Ammon's horn (tissue), 1 donor: ENCODE results near the gene GRB10.
A peak's percentile ranks its signal among the peaks of the same experiment; 100 is the strongest.

Experiments
- DNase-seq: peaks from one replicate; pipeline ENCODE4 v3.0.0-alpha.2; 2016; ENCODE audit warnings: low spot score

Gene GRB10

GRCh38 chr7:50803359-50804337 is 21.0 kb upstream of the GRB10 start:
- no peak for DNase-seq

- no peak for DNase-seq
These were observed 19.2 kb upstream of the GRB10 start for GRCh38 chr7:50801907-50802306.

DNA sequence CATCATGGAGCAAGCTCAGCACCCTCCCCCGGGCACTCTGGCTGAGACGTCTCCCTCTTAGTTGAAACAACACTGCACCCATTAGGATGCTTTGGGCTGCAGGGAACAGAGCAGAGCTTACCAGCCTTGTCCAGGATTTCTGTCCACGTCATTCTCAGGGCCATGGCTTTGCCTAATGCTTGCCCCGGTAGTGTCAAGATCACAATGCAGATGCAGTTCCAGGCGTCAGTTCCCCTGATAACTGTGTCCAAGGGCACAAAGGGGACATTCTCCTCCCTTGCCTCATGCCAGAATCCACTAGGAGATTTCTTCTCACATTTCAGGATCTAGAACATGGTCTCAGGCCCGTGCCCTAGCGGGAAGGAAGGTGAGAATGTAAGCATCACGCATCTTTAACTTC is 17.2 kb upstream of the GRB10 start:
- no peak for DNase-seq

GRCh38 chr7:50798126-50798525 is 15.4 kb upstream of the GRB10 start:
- no peak for DNase-seq

- no peak for DNase-seq
These were observed 13.1 kb upstream of the GRB10 start for GRCh38 chr7:50795831-50796230.

GRCh38 chr7:50795253-50795652 is 12.6 kb upstream of the GRB10 start:
- DNase-seq: no peak

DNA sequence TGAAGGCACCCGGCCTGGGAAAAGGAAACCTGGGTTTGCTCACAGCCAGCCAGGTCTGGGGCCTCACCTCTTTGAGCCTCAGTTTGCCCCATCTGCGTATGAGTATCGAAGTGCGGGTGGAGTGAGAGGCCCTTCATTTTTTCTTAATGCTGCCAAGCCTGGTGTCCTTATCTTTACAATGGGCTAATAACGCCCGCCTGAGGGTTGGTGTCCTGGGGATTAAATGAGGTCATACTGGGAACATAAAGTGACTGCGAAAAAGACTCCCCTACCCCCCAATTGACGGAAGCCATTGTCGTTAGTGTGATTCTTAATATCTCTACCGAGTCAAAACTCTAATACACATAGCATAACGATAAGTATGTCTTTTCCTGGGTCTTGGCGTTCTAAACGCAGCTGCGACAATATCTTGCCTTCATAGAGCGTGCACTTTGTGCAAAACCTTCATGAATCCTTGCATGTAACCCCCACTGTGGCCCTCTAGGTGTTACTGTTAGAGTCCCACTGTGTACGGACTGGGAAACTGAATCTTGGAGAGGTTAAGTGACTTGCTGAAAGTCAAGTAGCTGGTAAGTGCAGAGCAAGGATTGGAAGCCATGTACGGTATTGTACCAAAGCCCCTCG is 11.4 kb upstream of the GRB10 start:
- no peak for DNase-seq

DNA sequence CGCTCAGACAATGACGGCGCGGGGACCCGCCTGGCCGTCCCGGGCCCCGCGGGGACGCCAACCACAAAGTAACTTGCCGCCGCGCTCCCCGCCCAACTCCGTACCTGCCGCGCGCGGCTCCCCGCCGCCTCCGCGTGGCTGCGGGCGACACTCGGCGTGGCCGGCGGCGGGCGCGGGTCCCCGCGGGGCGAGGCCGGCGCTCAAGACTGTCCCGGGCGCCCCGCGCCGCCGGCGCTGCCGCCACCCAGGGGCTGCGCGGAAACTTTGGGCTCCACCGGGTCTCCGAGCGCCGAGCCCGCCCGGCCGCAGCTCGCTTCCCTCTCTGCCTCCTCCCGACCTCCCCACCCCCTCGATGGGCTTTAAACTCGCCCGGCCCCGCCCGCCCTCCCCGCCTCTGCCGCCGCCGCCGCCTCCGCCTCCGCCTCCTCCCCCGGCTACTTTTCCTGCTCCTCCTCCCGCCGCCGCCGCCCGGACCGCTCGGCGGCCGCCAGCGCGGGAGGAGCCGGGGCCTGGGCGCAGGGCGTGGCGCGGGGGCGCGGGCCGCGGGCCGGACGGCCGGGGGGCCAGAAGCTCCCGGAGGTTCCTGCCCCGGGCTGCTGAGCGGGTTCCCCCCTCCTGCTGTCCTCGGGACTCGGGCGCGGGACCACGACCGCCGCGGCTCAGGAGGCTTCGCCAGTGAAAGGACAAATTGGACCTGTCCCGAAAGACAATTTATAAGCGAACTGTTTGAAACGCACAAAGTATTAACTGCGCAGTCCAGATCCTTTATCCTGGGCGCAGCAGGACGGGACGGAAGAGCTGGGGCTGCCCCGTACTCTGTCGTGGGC is 10.6 kb upstream of the GRB10 start:
- DNase-seq: no peak

DNA sequence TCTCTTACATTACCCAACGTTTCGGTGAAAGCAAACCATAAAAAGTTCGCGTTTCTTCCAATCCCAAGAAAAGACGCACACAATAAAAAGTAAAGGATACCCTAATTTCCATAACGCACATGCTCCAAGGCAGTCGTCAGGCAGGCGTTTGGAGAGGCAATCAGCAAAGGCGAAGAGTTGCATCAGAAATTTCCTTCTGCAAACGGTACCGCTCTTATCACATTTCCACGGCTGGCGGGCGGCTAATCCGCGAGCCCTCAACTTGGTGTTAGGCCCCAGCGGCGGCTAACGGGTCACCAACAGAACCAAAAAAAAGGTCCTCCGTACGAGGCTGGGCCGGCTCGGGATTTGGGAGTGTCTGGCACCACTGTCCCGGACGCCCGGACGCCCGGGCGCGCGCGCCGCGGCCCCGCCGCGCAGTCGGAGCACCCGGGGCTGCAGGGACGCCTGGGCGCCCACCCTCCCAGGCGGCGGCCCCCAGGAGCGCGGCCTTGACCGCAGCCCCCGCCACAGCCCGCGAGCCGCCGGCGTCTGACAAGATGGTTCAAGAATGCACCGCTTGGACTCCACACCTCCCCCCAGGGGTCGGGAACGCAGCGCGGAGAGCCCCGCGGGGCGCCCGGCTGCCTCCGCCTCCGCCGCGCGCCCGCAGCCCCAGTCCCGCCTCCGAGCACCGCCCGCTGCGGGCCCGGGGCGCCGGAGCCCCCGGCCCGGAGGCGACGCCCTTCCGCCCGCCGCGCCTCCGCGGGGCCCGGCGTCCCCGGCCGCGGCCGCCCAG is 9.8 kb upstream of the GRB10 start:
- no peak for DNase-seq

GRCh38 chr7:50791938-50792341 is 9.2 kb upstream of the GRB10 start:
- no peak for DNase-seq

DNA sequence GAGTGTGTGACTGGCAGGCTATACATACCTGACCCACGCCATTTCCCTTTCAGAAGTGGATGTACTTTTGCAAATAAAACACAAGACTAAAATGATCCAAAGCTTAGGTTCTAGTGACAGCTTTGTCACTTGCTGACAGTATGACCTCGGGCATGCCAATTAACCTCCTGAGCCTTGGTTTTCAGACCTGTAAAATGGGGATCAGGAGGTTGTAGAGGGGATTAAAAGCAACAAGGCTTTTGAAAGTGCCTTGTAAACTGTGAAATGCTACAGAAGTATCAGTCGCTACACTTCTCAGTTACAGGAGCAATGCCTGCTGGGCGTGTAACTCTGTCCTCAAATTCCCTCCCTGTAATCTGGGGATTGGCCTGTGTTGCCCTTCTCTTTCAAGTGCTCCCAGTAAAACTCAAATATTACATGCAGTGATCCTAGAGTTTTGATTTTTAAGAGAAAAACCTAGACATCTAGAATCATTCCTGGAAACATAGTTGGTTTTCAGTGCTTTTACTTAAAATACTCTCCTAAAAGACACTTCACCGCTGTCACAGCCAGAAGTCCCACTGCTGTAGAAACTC is 8.8 kb upstream of the GRB10 start:
- DNase-seq: no peak

GRCh38 chr7:50790381-50790780 is 7.7 kb upstream of the GRB10 start:
- no peak for DNase-seq

DNA sequence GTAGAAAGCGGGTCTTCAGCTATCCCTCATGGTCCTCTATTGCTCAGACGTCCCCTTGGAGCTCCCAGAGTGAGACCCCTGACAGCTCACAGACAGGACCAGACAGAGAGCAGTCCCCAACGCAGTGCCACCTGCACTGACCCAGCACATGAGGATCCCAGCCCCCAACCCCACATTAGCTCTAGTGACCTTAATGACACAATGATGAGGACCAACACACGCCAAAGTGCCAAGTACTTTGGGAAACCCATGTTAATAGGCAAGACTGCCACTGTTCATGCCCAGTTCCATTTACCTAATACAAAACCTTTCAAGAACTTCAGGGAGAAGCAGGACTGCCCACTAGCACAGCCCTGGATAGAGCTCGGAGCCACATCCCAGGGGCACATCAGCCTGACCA is 5.7 kb upstream of the GRB10 start:
- no peak for DNase-seq

DNA sequence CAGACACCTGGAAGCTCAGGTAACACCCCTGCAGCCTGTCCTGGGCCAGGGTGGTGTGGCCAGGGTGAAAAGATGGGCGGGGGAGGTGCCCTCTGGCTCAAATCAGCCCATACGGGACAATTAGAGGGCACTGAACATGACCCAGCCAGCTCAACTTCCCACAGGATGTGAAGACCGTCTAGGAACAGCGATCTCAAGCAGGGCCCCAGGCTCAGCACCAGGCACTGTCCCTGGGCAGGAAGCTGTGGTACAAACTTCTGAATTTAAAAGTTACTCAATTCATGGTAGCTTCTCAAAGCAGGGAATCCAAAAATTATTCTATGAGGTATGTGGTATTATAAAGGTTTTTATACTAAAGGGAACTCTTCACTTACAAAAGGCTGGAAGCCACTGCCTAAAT is 5.1 kb upstream of the GRB10 start:
- DNase-seq: no peak

DNA sequence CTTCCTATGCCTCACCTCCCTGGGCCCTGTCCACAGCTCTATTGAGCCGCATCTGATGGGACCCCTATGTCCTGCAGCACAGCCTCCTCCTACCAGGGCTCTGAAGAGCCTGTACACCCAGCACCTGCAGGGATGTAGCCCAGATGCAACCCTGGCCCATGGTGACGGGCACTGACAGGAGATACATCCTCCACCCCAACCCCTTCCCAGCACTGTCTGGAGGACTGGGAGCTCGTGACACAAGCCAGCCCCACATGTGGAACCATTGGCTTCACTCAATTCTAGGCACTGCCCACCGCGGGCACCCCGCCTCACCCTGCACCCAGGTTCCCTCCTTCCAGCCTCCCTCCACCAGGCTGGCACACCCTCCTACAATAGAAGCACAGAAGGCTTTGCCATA is 2.6 kb upstream of the GRB10 start:
- DNase-seq: no peak

DNA sequence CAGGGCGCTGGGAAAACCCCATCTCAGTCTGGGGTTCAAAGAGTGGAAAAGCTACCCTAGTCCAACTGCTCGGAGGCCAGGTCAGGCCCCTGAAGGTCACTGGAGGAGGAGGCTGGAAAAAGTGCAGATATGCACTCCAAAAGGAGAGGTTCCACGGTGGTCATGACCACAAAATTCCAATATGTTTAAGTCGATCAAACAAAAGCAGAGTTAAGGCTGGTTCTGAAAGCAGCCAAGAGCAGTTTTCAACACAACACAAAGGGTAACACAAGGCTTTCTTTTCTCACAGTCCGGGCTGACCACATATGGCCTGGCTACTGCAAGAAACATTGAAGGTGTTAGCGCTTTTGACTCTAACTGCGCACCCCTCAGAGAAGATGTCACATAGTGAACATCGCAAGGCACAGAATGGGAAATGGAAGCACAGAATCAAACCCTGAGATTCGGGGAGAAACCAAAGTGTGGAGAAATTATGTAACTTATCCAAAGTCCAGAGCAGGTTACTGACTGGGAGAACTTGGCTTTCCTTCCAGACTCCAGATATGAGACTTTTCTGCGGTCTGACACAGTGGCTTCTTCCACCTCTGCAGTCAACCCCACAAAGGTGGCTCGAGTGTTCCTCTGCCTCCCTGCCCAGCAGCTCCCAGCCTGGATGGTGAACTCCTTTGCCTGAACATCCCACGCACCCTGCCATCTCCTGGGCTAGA is 1.3 kb upstream of the GRB10 start:
- no peak for DNase-seq

DNA sequence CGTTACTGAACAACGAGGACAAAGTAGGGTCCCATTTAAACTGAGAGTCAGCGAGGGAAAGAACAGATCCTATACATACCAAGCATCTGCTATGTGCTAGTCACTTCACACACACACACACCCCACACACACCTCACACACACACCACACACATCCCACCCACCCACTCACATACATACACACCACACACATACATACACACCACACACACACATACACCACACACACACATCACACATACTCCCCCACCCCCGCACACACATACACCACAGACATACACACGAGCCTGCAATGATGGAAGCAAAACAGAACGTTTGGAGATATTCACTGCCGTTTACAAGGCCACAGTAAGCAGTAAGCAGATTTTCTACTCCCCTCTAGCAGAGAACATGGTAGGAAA is 607 bp upstream of the GRB10 start:
- no peak for DNase-seq

GRCh38 chr7:50781381-50782293 is 1.1 kb downstream of the GRB10 start:
- DNase-seq: peak; percentile 28

GRCh38 chr7:50780436-50780835 is 2.3 kb downstream of the GRB10 start:
- no peak for DNase-seq

DNA sequence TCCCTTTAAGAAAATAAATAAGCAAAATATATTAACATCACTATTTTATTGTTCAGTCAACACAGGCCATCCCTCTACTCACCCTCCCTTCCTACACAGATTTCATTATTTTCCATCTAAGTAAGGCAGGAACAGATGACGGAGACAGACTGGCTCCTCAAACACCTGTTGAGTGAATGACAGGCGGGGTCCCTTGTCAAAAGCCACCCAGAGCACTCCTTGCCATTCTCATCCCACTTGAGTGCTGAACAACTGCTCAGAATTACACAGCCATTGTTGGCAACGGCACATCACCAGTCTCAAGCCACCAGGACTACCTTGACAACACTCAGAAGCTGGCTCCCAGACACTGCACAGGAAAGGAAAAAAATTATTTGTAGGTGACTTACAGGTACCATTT is 3.3 kb downstream of the GRB10 start:
- no peak for DNase-seq
